H9 (cell line): ENCODE measurements around the gene ZC3HAV1. TPM values are rescaled to one million over a fixed set of nuclear protein-coding genes. Genes with fewer than 3 reads are reported as not detected.

Source experiments
- DNase-seq: peaks from one replicate; pipeline ENCODE4 v3.0.0-alpha.2; 2017
- H2AFZ ChIP-seq: one replicate; pipeline ENCODE4 v1.6.1; 2013; ENCODE audit warnings: mild to moderate bottlenecking, low read length, control low read depth, moderate library complexity
- H2AK5ac ChIP-seq: 2 replicates; pipeline ENCODE4 v1.6.1; 2013; ENCODE audit warnings: low read length, control low read depth, mixed read lengths; ENCODE audit not compliant: insufficient read length
- H2BK120ac ChIP-seq: one replicate; pipeline ENCODE4 v1.6.1; 2013; ENCODE audit warnings: low read depth, mild to moderate bottlenecking, low read length, control low read depth, inconsistent platforms; ENCODE audit not compliant: poor library complexity, severe bottlenecking
- H2BK12ac ChIP-seq: 2 replicates; pipeline ENCODE4 v1.6.1; 2013; ENCODE audit warnings: low read length, control low read depth, mixed read lengths, low read depth; ENCODE audit not compliant: insufficient read length
- H2BK15ac ChIP-seq: 2 replicates; pipeline ENCODE4 v1.6.1; 2013; ENCODE audit warnings: low read depth, low read length, control low read depth
- H2BK20ac ChIP-seq: one replicate; pipeline ENCODE4 v1.6.1; 2013; ENCODE audit warnings: low read depth, mild to moderate bottlenecking, low read length, control low read depth, inconsistent platforms; ENCODE audit not compliant: poor library complexity, severe bottlenecking
- H2BK5ac ChIP-seq: 2 replicates; pipeline ENCODE4 v1.6.1; 2013; ENCODE audit warnings: low read length, control low read depth, mixed read lengths; ENCODE audit not compliant: insufficient read length
- H3K14ac ChIP-seq: 2 replicates; pipeline ENCODE4 v1.6.1; 2013; ENCODE audit warnings: low read length, control low read depth; ENCODE audit not compliant: insufficient read depth
- H3K18ac ChIP-seq: 2 replicates; pipeline ENCODE4 v1.6.1; 2013; ENCODE audit warnings: low read depth, mild to moderate bottlenecking, mixed read lengths, low read length, control low read depth; ENCODE audit not compliant: insufficient read length
- H3K23ac ChIP-seq: 2 replicates; pipeline ENCODE4 v1.6.1; 2013; ENCODE audit warnings: low read length, control low read depth, mixed read lengths, low read depth; ENCODE audit not compliant: insufficient read length
- H3K23me2 ChIP-seq: 2 replicates; pipeline ENCODE4 v1.6.1; 2013; ENCODE audit warnings: low read depth, mild to moderate bottlenecking, mixed read lengths, low read length, control low read depth; ENCODE audit not compliant: insufficient read length, poor library complexity, severe bottlenecking
- H3K27ac ChIP-seq: 2 replicates; pipeline ENCODE4 v1.5.1; 2013; ENCODE audit warnings: low read length, control low read depth, mixed read lengths, low read depth; ENCODE audit not compliant: insufficient read length
- H3K27me3 ChIP-seq: 2 replicates; pipeline ENCODE4 v1.6.1; 2013; ENCODE audit warnings: low read length, control low read depth, inconsistent platforms; ENCODE audit not compliant: insufficient read depth
- H3K4ac ChIP-seq: 2 replicates; pipeline ENCODE4 v1.6.1; 2013; ENCODE audit warnings: low read depth, mild to moderate bottlenecking, control low read depth, inconsistent platforms, low read length, moderate library complexity
- H3K4me1 ChIP-seq: 2 replicates; pipeline ENCODE4 v1.6.1; 2013; ENCODE audit warnings: low read length, control low read depth, inconsistent platforms; ENCODE audit not compliant: insufficient read depth
- H3K4me2 ChIP-seq: 2 replicates; pipeline ENCODE4 v1.6.1; 2013; ENCODE audit warnings: low read length, control low read depth, mixed read lengths; ENCODE audit not compliant: insufficient read length, insufficient read depth
- H3K56ac ChIP-seq: 2 replicates; pipeline ENCODE4 v1.6.1; 2013; ENCODE audit warnings: low read depth, mild to moderate bottlenecking, mixed read lengths, low read length, control low read depth; ENCODE audit not compliant: insufficient read length
- H3K79me1 ChIP-seq: 2 replicates; pipeline ENCODE4 v1.6.1; 2013; ENCODE audit warnings: low read depth, mild to moderate bottlenecking, moderate library complexity, low read length, control low read depth, inconsistent platforms; ENCODE audit not compliant: insufficient read depth, poor library complexity, severe bottlenecking
- H3K79me2 ChIP-seq: 2 replicates; pipeline ENCODE4 v1.6.1; 2013; ENCODE audit warnings: low read length, control low read depth, inconsistent platforms; ENCODE audit not compliant: insufficient read depth
- H3K9ac ChIP-seq: 2 replicates; pipeline ENCODE4 v1.6.1; 2013; ENCODE audit warnings: low read length, control low read depth, mixed read lengths; ENCODE audit not compliant: insufficient read length; ENCODE audit errors: extremely low read depth
- H3K9me3 ChIP-seq: one replicate; pipeline ENCODE4 v1.6.1; 2013; ENCODE audit warnings: low read depth, low read length, inconsistent platforms; ENCODE audit not compliant: control insufficient read depth
- H3T11ph ChIP-seq: one replicate; pipeline ENCODE4 v1.6.1; 2013; ENCODE audit warnings: mild to moderate bottlenecking, low read length, control low read depth, inconsistent platforms
- H4K20me1 ChIP-seq: one replicate; pipeline ENCODE4 v1.6.1; 2013; ENCODE audit not compliant: control insufficient read depth, insufficient read length, insufficient read depth
- H4K5ac ChIP-seq: 2 replicates; pipeline ENCODE4 v1.6.1; 2013; ENCODE audit warnings: low read depth, mild to moderate bottlenecking, mixed read lengths, low read length, control low read depth; ENCODE audit not compliant: insufficient read length
- H4K8ac ChIP-seq: replicated peaks from 2 replicates; pipeline ENCODE4 v1.6.1; 2013; ENCODE audit warnings: low read length, control low read depth, mixed read lengths, low read depth; ENCODE audit not compliant: insufficient read length
- H4K91ac ChIP-seq: 2 replicates; pipeline ENCODE4 v1.6.1; 2013; ENCODE audit warnings: low read depth, mild to moderate bottlenecking, moderate library complexity, mixed read lengths, low read length, control low read depth; ENCODE audit not compliant: insufficient read length
- H3K27ac Mint-ChIP-seq, 3 experiments: 2 replicates in 2 of 3; 3 replicates in 1 of 3; pipeline ENCODE4 v1.8.0; 2020 to 2021; ENCODE audit warnings: mixed read lengths in 3 of 3, mild to moderate bottlenecking in 1 of 3, moderate library complexity in 1 of 3
- H3K27me3 Mint-ChIP-seq: 2 replicates; pipeline ENCODE4 v1.8.0; 2021; ENCODE audit warnings: low read depth, mild to moderate bottlenecking, moderate library complexity, mixed read lengths
- H3K36me3 Mint-ChIP-seq, 3 experiments: 2 replicates in 2 of 3; 3 replicates in 1 of 3; pipeline ENCODE4 v1.8.0; 2020 to 2021; ENCODE audit warnings: low read depth in 3 of 3, mixed read lengths in 3 of 3; ENCODE audit not compliant: insufficient read depth in 1 of 3
- H3K4me1 Mint-ChIP-seq, 2 experiments: 2 replicates each; pipeline ENCODE4 v1.8.0; 2020; ENCODE audit warnings: mixed read lengths in 2 of 2
- H3K4me3 Mint-ChIP-seq, 2 experiments: 2 replicates in 1 of 2; 3 replicates in 1 of 2; pipeline ENCODE4 v1.8.0; 2020 to 2021; ENCODE audit warnings: mild to moderate bottlenecking in 2 of 2, mixed read lengths in 2 of 2, moderate library complexity in 1 of 2
- H3K9me3 Mint-ChIP-seq, 2 experiments: 2 replicates in 1 of 2; 3 replicates in 1 of 2; pipeline ENCODE4 v1.8.0; 2020; ENCODE audit warnings: mild to moderate bottlenecking in 2 of 2, mixed read lengths in 2 of 2, moderate library complexity in 1 of 2
- WGBS: extraction: QIAGEN DNeasy Blood & Tissue Kit; methylation state at CpG from one replicate; pipeline ENCODE4 v1.1.7; 2013; ENCODE audit warnings: missing lambda C conversion rate, low lambda C conversion rate, mixed read lengths; ENCODE audit not compliant: insufficient read length; ENCODE audit errors: extremely low coverage; 5-methylcytosine and 5-hydroxymethylcytosine counted together
- total RNA-seq: library from RNA; stranded (reverse); gene quantifications from 2 replicates; pipeline ENCODE4 v1.2.1, GENCODE V29; 2021
- TF ChIP-seq, protein P1 (sequence below): fragments of 200-600 bp; sonication (generic); conservative IDR thresholded peaks from 3 replicates; pipeline ENCODE4 v1.8.0; 2021; ENCODE audit warnings: antibody characterized with exemption, mild to moderate bottlenecking

The ZC3HAV1 gene
- total RNA-seq, 1 experiment from 2014 or later = 32.8 TPM

DNA sequence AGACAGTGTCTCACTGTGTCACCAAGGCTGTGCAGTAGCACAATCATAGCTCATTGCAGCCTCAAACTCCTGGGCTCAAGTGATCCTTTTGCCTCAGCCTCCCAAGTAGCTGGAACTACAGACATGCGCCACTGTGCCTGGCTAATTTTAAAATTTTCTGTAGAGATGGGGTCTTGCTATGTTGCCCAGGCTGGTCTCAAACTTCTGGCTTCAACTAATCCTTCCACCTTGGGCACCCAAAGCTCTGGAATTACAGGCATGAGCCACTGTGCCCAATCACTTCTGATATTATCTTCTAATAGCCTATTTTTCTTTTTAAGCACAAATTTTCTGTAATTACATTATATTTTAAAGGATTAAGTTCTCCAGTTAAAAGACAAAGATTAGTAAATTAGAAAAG lies 42.6 kb upstream of the ZC3HAV1 start:
- H4K91ac ChIP-seq = no peak overlapping the region
- WGBS = no CpG with 5 or more reads among the region's 1 CpG
- no peak overlapping the region for H4K5ac ChIP-seq
- no peak overlapping the region for H3K4ac ChIP-seq
- no peak overlapping the region for H3K4me2 ChIP-seq
- no peak for DNase-seq
- no peak overlapping the region for H3K56ac ChIP-seq
- no peak overlapping the region for H2BK120ac ChIP-seq
- H3K9ac ChIP-seq = no peak overlapping the region
- H4K20me1 ChIP-seq = no peaks in the 10 kb centered on the region
- no peak overlapping the region for H3K27ac ChIP-seq
- H3K79me2 ChIP-seq = no peaks in the 10 kb centered on the region
- no peaks in the 10 kb centered on the region for H3K9me3 Mint-ChIP-seq
- no peak overlapping the region for H3K23ac ChIP-seq
- H2BK12ac ChIP-seq = no peak overlapping the region
- H2BK15ac ChIP-seq = no peak overlapping the region
- no peaks in the 10 kb centered on the region for H3K36me3 Mint-ChIP-seq
- no peak overlapping the region for H2AFZ ChIP-seq
- H3K27ac Mint-ChIP-seq = no peak overlapping the region
- TF ChIP-seq, protein P1, sequence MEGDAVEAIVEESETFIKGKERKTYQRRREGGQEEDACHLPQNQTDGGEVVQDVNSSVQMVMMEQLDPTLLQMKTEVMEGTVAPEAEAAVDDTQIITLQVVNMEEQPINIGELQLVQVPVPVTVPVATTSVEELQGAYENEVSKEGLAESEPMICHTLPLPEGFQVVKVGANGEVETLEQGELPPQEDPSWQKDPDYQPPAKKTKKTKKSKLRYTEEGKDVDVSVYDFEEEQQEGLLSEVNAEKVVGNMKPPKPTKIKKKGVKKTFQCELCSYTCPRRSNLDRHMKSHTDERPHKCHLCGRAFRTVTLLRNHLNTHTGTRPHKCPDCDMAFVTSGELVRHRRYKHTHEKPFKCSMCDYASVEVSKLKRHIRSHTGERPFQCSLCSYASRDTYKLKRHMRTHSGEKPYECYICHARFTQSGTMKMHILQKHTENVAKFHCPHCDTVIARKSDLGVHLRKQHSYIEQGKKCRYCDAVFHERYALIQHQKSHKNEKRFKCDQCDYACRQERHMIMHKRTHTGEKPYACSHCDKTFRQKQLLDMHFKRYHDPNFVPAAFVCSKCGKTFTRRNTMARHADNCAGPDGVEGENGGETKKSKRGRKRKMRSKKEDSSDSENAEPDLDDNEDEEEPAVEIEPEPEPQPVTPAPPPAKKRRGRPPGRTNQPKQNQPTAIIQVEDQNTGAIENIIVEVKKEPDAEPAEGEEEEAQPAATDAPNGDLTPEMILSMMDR = no peak
- peaks cover 0 to 7% of the 10 kb centered on the region in 2 experiments; a peak in 2 of 4 replicates for H3K4me1 Mint-ChIP-seq
- no peaks in the 10 kb centered on the region for H3K23me2 ChIP-seq
- no peak overlapping the region for H3T11ph ChIP-seq
- no peaks in the 10 kb centered on the region for H3K79me1 ChIP-seq
- no peak overlapping the region for H2BK5ac ChIP-seq
- no peak overlapping the region for H4K8ac ChIP-seq
- H2AK5ac ChIP-seq = no peak overlapping the region
- no peaks in the 10 kb centered on the region for H3K9me3 ChIP-seq
- no peaks in the 10 kb centered on the region for H3K27me3 ChIP-seq
- peaks cover 3% of the 10 kb centered on the region; the same call in 1 of the 2 replicates for H3K4me1 ChIP-seq
- H3K27me3 Mint-ChIP-seq = no peaks in the 10 kb centered on the region
- H3K14ac ChIP-seq = no peak overlapping the region
- no peak overlapping the region for H3K4me3 Mint-ChIP-seq
- no peak overlapping the region for H2BK20ac ChIP-seq
- no peak overlapping the region for H3K18ac ChIP-seq
